Fibroblast of the aortic adventitia (primary cell): ENCODE data around the gene GALNT2. TPM values are rescaled to one million over a fixed set of nuclear protein-coding genes. Genes with fewer than 3 reads are reported as not detected.

Source experiments
- DNase-seq: peaks from one replicate; pipeline ENCODE4 v3.0.0-alpha.2; 2010; ENCODE audit warnings: low read depth
- H3K4me3 ChIP-seq: 2 replicates; pipeline ENCODE4 v1.5.1; 2011; ENCODE audit warnings: low read depth, mild to moderate bottlenecking, control low read depth, low read length, moderate library complexity
- CTCF ChIP-seq: IDR thresholded peaks from 2 replicates; pipeline ENCODE4 v1.5.1; 2011; ENCODE audit warnings: mild to moderate bottlenecking, low read length, control low read depth, inconsistent platforms; ENCODE audit not compliant: insufficient read depth
- total RNA-seq: library from RNA; depleted of rRNA; stranded (reverse); fragments of >200 nt; gene quantifications from 2 replicates; pipeline ENCODE4 v1.2.3, GENCODE V29; 2012; ENCODE audit warnings: low replicate concordance

Gene GALNT2
- total RNA-seq, 1 donor: 68.1 TPM

GRCh38 chr1:230195199-230195598 is 128.2 kb downstream of the GALNT2 start:
- no peak for DNase-seq
- TF ChIP-seq CTCF: no peak
- H3K4me3 ChIP-seq: no peak overlapping the region

GRCh38 chr1:230196077-230196476 is 129.0 kb downstream of the GALNT2 start:
- no peak for TF ChIP-seq CTCF
- no peak overlapping the region for H3K4me3 ChIP-seq
- DNase-seq: no peak

GRCh38 chr1:230197644-230198567 is 130.9 kb downstream of the GALNT2 start:
- DNase-seq: no peak
- no peak for TF ChIP-seq CTCF
- no peak overlapping the region for H3K4me3 ChIP-seq

- no peak for TF ChIP-seq CTCF
- DNase-seq: no peak
Measured at GRCh38 chr1:230199034-230199433, 132.0 kb downstream of the GALNT2 start.

GRCh38 chr1:230199554-230199953 is 132.5 kb downstream of the GALNT2 start:
- no peak overlapping the region for H3K4me3 ChIP-seq
- no peak for DNase-seq
- TF ChIP-seq CTCF: no peak

More at GRCh38 chr1:230199034-230199433, 132.0 kb downstream of the GALNT2 start:
- no peak overlapping the region for H3K4me3 ChIP-seq

GRCh38 chr1:230200276-230200675 is 133.2 kb downstream of the GALNT2 start:
- no peak overlapping the region for H3K4me3 ChIP-seq
- no peak for TF ChIP-seq CTCF
- DNase-seq: no peak
